Ovary (tissue), 3 donors: ENCODE results near the gene PCDHGA11.

Source experiments
- CTCF ChIP-seq, 3 donors: fragments of 450-650 bp in 2 of 3; fragments of 200-600 bp in 1 of 3; IDR thresholded peaks; one replicate each; pipeline versions ENCODE4 v1.5.1 to v1.8.0; 2016 to 2022; ENCODE audit warnings: antibody characterized with exemption in 3 of 3, mild to moderate bottlenecking in 1 of 3
- EP300 ChIP-seq: sonication (generic); formaldehyde crosslinking; IDR thresholded peaks from one replicate; pipeline ENCODE4 v1.6.1; 2017; ENCODE audit warnings: antibody characterized with exemption
- POLR2A ChIP-seq: fragments of 450-650 bp; IDR thresholded peaks from one replicate; pipeline ENCODE4 v1.6.1; 2017; ENCODE audit warnings: antibody characterized with exemption, mild to moderate bottlenecking, moderate library complexity
- donor health status: DM: no; HTN: no; CAD: no.

- TF ChIP-seq CTCF (IDR thresholded peaks at IDR 0.05) (no peak), POLR2A (no peak), EP300 (no peak)
Measured at GRCh38 chr5:141431286-141431685, 10.4 kb downstream of the PCDHGA11 start.
